ENCODE data around the gene PPP2R2D. TPM values are rescaled to one million over a fixed set of nuclear protein-coding genes. Genes with fewer than 3 reads are reported as not detected.

The PPP2R2D gene
- total RNA-seq, 1 experiment from 2014 or later = 35.1 TPM

- H3T11ph ChIP-seq (ENCODE audit: low read length) = no peak overlapping the region
- H3K4me2 ChIP-seq (ENCODE audit: insufficient read depth, insufficient read length, low read length) = no peak overlapping the region
- no peaks in the 10 kb centered on the region for H3K79me2 ChIP-seq (ENCODE audit: insufficient read depth, low read length)
- H4K20me1 ChIP-seq (ENCODE audit: control insufficient read depth, insufficient read depth, insufficient read length) = peaks cover 3% of the 10 kb centered on the region
- H3K4me1 Mint-ChIP-seq = 0 out of 4 replicates have a peak, but pooled peaks cover 0 to 6% of the 10 kb centered on the region in 2 experiments
- H2BK120ac ChIP-seq (ENCODE audit: low read depth, low read length, poor library complexity, severe bottlenecking) = no peak overlapping the region
- H4K5ac ChIP-seq (ENCODE audit: insufficient read length, low read depth, low read length) = no peak overlapping the region
- no peak overlapping the region for H2AFZ ChIP-seq (ENCODE audit: low read length)
- H4K8ac ChIP-seq (replicated peaks; ENCODE audit: insufficient read length, low read depth, low read length) = no peak overlapping the region
- no CpG with 5 or more reads among the region's 32 CpGs for WGBS (ENCODE audit: extremely low coverage, insufficient read length, low lambda C conversion rate)
- H3K27me3 ChIP-seq (ENCODE audit: insufficient read depth, low read length) = no peaks in the 10 kb centered on the region
- no peak overlapping the region for H2BK15ac ChIP-seq (ENCODE audit: low read depth, low read length)
- H2BK12ac ChIP-seq (ENCODE audit: insufficient read length, low read depth, low read length) = no peak overlapping the region
- no peak overlapping the region for H3K23ac ChIP-seq (ENCODE audit: insufficient read length, low read depth, low read length)
- H3K18ac ChIP-seq (ENCODE audit: insufficient read length, low read depth, low read length) = no peak overlapping the region
- no peaks in the 10 kb centered on the region for H3K79me1 ChIP-seq (ENCODE audit: insufficient read depth, low read depth, low read length, poor library complexity, severe bottlenecking)
- H3K14ac ChIP-seq (ENCODE audit: insufficient read depth, low read length) = no peak overlapping the region
- H2BK5ac ChIP-seq (ENCODE audit: insufficient read length, low read length) = no peak overlapping the region
- H3K9me3 ChIP-seq (ENCODE audit: control insufficient read depth, low read depth, low read length) = no peaks in the 10 kb centered on the region
- TF ChIP-seq, protein P1, sequence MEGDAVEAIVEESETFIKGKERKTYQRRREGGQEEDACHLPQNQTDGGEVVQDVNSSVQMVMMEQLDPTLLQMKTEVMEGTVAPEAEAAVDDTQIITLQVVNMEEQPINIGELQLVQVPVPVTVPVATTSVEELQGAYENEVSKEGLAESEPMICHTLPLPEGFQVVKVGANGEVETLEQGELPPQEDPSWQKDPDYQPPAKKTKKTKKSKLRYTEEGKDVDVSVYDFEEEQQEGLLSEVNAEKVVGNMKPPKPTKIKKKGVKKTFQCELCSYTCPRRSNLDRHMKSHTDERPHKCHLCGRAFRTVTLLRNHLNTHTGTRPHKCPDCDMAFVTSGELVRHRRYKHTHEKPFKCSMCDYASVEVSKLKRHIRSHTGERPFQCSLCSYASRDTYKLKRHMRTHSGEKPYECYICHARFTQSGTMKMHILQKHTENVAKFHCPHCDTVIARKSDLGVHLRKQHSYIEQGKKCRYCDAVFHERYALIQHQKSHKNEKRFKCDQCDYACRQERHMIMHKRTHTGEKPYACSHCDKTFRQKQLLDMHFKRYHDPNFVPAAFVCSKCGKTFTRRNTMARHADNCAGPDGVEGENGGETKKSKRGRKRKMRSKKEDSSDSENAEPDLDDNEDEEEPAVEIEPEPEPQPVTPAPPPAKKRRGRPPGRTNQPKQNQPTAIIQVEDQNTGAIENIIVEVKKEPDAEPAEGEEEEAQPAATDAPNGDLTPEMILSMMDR (conservative IDR thresholded peaks at IDR 0.05) = no peak
- H3K4ac ChIP-seq (ENCODE audit: low read depth, low read length) = no peak overlapping the region
- no peak overlapping the region for H2AK5ac ChIP-seq (ENCODE audit: insufficient read length, low read length)
- H3K36me3 Mint-ChIP-seq (ENCODE audit: insufficient read depth in 1 of 3, low read depth in 3 of 3) = peaks cover 26 to 34% (median 33%) of the 10 kb centered on the region in 3 experiments; a peak in 6 of 7 replicates
- H3K27me3 Mint-ChIP-seq (ENCODE audit: low read depth) = no peaks in the 10 kb centered on the region
- peaks cover 4% of the 10 kb centered on the region for H3K23me2 ChIP-seq (ENCODE audit: insufficient read length, low read depth, low read length, poor library complexity, severe bottlenecking)
- no peaks in the 10 kb centered on the region for H3K4me1 ChIP-seq (ENCODE audit: insufficient read depth, low read length)
- no peak overlapping the region for H3K4me3 Mint-ChIP-seq
- peak overlapping the region in 1 of 3 experiments; percentile 66; a peak in 3 of 7 replicates for H3K27ac Mint-ChIP-seq
- no peak overlapping the region for H3K9ac ChIP-seq (ENCODE audit: extremely low read depth, insufficient read length, low read length)
- no peak overlapping the region for H2BK20ac ChIP-seq (ENCODE audit: low read depth, low read length, poor library complexity, severe bottlenecking)
- H4K91ac ChIP-seq (ENCODE audit: insufficient read length, low read depth, low read length) = no peak overlapping the region
- peaks cover 10 to 23% of the 10 kb centered on the region in 2 experiments for H3K9me3 Mint-ChIP-seq
- H3K27ac ChIP-seq (ENCODE audit: insufficient read length, low read depth, low read length) = no peak overlapping the region
- no peak for DNase-seq
- H3K56ac ChIP-seq (ENCODE audit: insufficient read length, low read depth, low read length) = no peak overlapping the region
Measured at GRCh38 chr10:131961777-131962662, 61.2 kb downstream of the PPP2R2D start.
